T-helper 2 cell (primary cell): ENCODE measurements around the gene CAMTA2.
"Not testable (repeated sequence)": the region's sequence is repeated elsewhere in the genome, so short reads cannot be mapped to it uniquely, and the experiment has no call there.

ENCODE experiments used
- DNase-seq, 5 experiments: peaks; one replicate each; pipeline versions ENCODE4 v3.0.0 to v3.0.0-alpha.2; 2012 to 2022

The CAMTA2 gene

GRCh38 chr17:4926577-4927335, 60.7 kb downstream of the CAMTA2 start:
- not testable (repeated sequence) for DNase-seq

GRCh38 chr17:4921320-4921719, 66.2 kb downstream of the CAMTA2 start:
- DNase-seq: no peak

GRCh38 chr17:4920351-4921048, 67.0 kb downstream of the CAMTA2 start:
- no peak for DNase-seq

GRCh38 chr17:4919511-4920047, 67.9 kb downstream of the CAMTA2 start:
- DNase-seq: no peak
